GM21447 (cell line): ENCODE results near the gene MELTF.

Experiments
- ATAC-seq: cut with Tn5 transposase; IDR thresholded peaks from one replicate; pipeline ENCODE4 v1.9.1; 2021; ENCODE audit not compliant: unreplicated experiment

The MELTF gene

DNA sequence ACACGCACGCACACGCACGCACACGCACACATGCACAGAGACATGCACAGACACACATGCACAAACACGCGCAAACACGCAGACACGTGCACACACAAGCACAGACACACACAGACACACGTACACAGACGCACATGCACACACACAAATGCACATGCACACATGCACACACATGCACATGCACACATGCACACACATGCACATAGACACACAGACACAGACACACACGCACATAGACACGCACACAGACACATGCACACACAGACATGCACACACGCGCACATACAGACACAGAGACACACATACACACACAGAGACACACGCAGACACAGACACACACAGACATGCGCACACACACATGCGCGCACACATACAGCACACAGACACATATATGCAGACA is 34.6 kb downstream of the MELTF start:
- ATAC-seq, result no peak

DNA sequence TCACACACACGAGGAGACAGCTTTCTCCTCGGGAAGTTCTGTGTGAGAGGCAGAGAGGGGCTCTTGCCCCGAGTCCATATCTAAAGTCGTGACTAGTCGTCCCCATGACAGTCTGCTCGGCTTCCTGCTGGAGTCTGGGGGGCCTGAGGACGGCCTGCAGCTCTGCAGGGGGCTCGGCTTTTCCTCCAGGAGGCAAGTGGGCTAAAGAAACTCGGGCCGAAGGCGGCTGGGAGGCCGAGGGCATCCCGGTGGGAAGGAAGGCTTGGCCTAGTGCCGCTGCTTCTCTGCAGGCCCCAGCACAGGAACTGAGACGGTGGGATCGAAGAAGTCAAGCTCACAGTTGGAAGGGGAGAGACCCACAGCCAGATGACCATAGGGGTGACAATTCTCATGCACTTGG is 35.6 kb downstream of the MELTF start:
- no peak for ATAC-seq

DNA sequence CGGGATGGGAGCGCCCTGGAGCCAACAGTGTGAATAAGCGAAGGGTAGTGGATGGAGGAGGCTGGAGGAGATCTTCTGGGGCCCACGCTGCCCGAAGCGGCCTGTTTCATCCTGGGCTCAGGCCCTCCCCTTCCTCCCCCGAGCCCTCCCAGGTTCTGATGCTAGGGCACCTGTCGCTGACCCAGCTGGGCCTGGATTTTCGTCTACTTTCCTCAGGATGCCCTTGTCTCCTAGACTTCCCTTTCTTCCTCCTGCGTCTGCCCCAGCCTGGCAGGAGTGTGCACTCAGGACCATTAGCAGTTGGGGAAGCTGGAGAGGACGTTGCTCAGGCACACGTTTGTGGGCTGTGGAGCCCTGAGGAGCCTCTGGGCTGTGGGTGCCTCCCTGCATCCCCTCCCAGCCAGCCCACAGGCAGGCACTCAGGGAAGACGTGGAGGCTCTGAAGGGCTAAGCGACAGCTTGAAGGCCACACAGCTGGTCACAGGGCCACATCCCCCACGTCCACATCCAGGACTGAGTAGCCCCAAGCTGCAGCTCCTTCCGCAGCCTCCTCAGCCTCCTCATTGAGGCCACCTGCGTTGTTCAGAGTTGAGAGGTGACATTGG is 37.1 kb downstream of the MELTF start:
- ATAC-seq, result no peak

DNA sequence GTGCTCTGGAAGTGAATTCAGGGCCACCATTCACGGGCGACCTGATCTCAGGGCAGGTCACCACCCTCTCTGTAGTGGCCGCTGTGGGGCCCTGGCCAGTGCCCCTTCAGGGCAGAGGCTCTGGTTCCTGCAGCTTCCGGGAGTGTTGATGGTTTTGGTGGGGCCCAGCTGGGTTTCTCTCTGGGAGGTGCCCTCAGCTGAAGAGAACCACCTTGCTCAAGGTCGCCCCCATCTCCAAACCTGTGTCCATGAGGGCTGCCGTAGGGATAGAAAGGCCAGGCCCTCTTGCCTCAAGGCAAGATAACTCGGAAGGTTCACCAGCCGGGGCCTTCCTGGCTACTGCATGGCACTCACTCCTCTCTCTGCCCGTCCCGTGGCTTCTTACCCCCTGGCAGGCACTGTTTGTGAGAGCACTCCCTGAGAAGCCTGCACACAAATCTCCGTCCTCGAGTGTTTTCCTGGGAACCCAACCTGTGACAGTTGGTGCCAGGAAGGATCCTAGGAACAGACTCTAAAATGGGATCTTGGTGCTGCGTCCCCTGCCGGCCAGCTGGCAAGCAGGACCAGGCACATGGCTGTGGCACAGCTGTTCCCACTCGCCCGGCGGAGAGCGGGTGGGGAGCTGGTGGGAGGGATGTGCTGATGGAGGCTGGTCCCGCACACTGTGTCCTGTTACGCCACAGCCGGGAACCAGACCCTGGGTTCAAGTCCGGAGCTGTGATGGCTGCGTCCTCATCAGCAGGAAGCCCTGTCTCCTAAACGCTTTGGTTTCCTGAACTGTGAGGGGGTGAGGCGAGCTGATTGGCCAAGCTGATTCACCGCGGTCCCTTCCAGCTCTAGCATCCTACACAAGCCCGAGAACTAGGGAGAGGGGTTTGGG is 37.8 kb downstream of the MELTF start:
- ATAC-seq, result no peak

DNA sequence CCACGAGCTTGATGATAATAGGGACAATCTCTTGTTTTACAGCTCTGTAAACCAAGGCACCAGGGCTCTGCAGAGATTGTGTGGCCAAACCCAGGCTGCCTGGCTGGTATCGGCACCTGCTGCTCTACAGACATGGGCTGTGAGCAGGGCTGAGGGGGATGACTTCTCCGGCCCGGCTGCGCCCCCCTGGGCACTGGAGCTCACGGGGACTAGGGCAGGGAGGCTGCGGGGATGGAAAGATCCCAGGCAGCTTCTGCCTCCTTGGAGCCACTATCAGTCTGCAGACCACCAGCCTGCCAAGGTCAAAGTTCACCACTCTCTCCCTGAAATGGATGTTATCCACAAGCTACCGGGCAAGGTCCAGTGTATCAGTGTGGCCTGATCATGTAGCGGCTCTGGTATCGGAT is 39.0 kb downstream of the MELTF start:
- no peak for ATAC-seq

DNA sequence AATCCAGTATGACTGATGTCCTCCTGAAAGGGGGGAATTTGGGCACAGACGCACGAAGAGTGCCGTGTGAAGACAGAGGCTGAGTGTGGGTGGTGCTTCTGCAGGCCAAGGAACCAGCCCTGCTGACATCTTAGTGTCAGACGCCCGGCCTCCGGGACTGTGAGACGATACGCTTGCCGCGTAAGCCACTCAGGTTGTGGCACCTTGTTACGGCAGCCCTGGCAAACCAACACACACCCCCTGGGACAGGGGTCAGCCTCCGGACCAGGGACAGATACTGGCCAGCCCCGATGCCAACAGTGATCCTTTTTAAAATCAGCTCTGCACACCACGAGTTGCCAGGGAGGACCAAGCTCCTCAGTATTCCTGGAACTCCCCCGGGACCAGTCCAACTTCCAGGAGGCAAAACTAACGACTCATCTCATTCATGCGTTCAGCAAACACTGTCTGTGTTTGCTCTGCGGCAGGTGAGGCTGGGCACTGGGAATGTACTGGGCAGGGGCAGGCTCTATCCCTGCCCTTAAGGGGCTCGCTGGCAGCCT is 39.8 kb downstream of the MELTF start:
- no peak for ATAC-seq

DNA sequence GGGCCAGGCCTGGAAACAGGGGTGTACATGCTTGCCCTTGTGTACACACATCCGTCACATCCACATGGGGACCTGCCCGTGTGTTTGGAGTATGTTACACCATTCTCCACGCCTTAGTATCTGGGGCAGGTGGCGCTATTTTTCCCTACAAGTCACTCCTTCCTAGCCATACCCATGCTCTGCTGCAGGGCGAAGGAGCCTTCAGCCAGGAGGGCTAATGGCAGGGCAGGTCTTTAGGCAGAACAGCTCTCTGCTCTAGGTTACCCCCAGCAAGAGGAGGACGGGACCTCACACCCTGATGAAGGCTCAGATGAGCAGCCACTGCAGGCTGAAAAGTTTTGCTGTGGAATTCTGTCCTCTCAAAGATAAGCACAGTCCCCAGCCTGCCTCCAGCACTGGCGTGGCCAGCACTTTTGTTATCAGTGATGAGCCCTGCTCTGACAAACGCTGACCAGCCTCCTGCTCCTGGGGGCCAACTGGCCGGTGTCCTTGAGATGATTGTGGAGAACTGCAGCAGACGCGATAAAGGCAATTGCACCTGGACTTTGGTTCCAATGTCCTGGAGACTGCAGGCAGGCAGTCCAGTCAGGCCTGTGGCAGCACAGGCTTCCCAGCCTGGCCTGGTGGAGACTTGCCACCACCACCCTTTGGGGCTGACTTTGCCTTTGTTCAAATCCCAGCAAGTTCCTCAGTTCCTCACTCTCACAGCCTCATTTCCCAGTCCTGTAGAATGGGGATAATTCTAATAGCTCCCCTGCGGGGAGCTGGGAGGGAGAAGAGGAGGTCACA is 41.2 kb downstream of the MELTF start:
- no peak for ATAC-seq

DNA sequence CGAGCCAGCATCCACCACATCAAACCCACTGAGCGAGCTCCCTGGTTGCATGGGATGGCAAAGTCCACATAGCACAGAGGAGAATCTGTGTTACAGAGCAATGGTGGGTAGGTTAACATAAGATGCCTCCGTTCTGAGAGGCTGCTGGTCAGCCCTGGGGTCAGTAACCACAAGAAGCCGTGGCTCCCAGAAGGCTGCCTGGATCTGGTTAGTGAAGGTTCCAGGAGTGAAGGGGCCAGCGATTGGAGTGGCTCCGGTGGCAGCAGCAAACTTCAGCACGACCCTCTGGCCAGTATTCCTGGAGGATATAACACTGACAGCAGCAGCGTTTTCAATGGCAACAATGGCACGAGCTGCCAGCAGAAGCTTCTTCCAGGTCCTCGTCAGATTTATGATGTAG is 42.6 kb downstream of the MELTF start:
- ATAC-seq, result no peak

DNA sequence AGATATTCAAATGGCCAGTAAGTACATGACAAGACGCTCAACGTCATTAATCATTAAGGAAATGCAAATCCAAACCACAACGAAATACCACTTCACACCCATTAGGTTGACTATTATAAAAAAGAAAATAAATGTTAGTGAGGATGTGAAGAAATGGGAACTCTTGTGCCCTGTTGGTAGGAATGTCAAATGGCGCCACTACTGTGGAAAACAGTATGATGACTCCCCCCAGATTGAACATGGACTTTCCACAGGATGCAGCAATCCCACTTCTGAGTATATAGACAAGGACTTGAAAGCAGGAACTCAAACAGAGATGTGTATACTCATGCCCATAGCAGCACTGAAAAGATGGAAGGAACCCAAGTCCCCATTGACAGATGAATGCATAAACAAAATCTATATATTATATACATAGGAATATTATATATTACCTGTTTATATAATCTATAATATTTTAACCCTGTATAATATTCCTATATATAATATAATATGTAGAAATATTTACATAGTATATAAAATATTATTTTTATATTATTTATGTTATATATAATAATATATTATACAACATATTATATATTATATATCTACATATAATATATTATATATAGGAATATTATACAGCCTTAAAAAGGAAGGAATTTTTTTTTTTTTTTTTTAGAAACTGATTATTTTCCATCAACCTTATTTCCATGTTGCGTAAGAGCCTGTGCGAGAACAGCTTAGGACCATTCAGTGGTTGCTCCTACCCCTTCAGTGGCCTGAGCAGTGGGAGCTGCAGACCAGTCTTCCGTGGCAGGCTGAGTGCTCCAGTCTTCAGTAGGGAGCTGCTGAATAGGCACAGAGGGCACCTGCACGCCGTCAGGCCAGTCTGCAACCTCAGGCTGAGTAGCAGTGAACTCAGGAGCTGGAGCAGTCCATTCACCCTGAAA is 43.4 kb downstream of the MELTF start:
- no peak for ATAC-seq

DNA sequence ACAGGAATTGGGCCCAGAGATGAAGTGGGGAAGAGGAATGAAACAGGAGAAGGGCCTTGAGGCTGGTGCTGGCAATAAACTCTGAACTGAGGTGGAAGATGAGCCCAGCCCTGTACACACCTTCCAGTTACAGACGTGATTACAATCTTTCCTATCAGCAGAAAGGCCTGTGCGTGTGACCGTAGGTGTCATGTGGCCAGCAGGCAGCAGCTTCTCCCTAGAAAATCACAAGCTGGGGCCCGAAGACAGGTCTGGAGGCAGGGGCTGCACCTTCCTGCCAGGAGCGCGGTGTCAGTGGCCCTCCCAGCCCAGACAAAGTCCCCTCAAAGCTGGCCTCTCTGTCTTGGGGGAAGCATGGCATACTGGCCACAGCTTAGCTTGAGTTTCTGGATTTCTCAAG is 44.3 kb downstream of the MELTF start:
- no peak for ATAC-seq

DNA sequence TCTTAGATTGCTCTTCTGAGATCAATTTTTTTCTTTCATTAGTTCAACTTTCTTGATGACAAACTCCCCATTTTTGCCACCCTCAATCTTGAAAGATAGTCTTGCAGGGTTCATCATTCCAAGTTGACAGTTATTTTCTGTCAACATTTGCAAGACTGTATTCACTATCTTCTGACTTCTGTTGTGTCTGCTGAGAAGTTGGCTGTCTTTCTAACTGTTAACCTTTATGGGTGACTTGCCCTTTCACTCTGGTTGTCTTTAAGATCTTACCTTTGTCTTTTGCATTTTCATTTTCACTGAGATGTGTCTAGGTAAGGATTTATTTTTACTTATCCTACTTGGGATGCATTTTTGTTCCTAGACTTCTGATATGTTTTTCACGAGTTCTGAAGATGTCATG is 46.4 kb downstream of the MELTF start:
- no peak for ATAC-seq

DNA sequence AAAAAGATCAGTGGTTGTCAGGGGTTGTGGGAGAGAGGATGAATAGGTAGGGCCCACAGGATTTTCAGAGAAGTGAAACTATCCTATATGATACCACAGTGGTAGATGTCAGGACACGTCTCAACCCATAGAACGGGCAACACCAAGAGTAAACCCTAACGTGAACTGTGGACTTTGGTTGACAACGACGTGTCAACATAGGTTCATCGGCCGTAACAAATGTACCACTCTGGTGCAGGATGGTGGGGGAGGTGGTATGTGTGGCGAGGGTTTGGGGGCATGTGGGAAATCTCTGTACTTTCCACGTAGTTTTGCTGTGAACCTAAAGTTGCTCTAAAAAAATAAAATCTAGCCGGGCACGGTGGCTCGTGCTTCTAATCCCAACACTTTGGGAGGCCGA is 48.0 kb downstream of the MELTF start:
- ATAC-seq, result no peak

DNA sequence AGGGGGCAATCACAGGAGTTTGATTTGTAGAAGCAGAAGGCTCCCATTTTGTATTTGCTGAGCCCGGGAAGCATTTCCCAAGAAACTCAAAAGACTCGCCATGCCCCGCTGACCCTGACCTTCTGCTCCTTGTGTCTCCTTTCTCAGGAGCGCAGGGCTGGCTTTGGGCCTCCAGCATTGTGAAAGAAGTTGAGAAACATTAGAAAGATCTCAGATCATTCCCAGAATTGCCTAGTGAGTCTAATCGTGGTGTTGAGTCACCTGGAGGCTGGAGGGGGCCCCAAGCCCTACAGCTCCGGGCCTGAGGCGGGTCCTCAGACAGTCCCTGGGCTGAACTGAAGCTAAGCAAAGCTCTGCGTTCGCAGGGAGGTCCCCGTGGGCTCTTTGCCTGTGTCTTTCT is 50.1 kb downstream of the MELTF start:
- ATAC-seq, result no peak

DNA sequence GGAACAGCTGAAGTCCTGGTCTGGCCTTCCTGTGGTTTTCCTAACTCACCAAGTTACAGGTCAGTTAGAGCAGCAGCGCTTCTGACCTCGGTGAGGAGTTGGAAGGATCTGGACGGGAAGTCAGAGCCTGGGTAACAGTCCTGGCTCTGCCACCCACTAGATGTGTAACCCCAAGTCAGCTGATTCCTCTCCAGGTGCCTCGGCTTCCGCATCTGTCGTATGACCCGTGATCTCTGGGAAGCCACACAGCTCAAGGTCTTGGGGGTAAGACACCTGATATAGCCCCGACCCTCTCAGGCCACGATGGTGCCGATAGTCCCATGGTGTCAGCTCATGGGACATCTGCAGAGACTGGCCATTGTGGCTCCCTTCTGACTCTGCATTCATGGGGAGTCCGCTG is 52.7 kb downstream of the MELTF start:
- no peak for ATAC-seq

DNA sequence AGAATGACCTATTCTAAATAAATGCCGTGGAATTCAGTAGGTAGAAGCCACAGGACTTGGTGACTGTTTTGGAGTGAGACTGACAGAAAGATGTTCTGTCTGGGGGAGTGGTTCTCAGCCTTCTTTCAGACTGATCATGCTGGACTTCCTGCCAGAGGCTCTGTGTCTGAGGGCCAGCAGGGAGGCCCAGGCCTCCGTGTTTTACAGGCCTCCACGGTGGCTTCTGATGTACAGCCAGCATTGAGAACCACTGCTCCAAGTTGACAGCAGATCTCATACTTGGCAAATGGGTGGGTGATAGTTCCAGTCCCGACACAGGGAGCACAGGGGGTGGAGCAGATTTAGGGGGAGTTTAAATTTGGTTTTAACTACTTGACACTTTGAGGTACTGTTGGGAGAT is 54.3 kb downstream of the MELTF start:
- no peak for ATAC-seq

DNA sequence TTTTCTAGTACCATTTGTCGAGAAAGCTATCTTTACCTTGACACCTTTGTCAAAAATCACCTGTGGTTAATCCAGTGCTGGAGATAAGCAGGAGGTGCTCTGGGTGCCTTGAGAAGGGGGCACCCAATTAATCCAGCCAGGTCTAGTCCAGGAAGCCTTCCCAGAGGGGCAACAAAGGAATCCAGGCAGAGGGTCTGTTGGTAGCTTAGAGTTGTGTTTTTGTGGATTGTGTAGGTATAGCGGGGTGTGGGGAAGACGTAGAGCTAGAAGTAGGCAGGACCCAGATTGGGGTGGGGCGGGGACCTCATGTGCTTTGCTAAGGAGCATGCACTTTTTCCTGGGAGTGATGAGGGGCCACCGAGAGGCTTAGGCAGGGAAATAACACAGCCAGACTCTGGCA is 55.0 kb downstream of the MELTF start:
- ATAC-seq, result no peak

DNA sequence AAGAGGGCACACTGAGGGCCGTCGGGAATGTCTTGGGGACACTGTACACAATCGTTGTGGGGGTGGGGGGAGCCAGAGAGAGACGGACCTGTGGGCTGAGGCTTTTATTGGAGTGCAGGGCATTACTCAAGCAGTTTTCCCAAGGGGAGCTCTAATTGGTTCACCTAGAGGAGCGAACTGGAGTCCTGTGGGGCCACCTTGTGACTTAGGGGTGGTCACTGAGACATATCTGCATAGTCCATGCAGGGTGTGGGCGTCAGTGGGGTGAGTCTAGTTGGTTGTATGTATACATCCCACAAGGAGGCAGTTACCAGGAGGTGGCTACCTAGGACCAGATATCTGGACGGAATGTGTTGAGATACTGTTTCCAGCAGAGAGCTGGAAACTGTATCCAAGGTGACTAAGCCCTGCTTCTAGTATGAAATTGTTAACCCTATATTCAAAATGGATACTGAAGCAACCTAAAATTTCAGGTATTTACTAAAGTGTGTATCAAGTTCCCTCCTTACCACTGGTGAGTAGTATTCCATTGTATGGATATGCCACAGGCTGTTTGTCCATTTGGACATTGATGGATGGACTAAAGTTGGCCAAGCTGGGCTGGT is 58.4 kb downstream of the MELTF start:
- no peak for ATAC-seq

DNA sequence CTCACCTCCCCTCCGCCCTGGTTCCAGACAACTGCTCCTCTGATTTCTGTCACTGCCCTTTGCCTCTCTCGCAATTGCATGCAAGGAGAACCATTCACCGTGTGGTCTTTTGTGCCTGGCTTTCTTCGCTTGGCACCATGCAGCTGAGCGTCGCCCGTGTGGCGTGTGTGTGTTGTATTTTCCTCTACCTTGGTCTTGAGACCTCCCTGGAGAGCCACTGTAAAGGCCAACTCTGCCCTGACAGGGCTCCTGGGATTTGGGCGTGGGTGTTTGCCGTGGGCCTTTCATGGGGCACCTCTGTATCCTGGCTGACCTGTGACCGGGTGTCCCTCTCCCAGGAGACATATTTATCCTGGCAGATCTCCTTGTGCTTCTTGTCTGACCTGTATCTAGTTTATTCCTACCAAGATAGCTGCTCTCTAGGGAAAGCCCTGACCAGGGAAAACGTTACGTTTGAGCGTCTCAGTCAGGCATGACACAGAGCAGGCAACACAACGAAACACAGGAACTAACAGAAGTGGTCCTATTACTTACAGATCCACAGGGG is 59.0 kb downstream of the MELTF start:
- ATAC-seq, result no peak

DNA sequence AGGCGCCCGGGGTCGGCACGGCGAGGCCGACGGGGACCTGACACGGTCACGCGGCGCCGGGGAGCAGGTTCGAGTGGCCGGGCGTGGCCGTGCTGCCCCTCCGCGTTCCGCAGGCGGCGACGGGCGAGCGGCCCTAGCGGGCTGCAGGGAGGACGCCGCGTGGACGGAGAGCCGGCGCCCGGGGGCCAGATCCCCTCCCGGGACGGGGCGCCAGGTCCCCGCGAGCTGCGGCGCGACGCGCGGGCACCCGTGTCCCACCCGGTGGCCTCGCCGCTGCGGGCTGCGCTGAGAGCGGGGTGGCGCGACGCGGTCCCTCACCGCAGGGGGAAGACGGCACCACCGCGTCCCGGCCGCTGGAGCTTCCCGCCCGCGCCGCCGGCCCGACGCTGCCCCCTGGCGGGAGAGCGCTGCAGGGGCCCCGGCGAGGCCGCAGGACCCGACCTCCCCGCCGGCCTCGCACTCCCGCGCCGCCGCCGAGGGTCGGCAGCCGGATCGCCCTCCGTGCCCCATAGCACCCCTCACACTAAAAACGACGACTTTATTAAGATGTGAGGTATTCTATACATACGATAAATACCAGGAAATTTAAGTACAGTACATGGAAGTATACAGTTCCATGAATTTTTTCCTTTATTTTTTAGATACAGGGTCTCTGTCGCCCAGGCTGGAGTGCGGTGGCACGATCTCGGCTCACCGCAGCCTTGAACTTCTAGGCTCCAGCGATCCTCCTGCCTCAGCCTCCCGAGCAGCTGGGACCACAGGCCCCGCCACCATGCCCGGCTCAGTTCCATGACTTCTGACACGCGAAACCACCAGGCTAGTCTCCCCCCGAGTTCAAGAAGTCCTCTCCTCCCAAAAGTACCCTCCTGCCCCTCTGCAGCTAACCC is 59.7 kb downstream of the MELTF start:
- ATAC-seq, result peak; percentile 47
